GM19328 (cell line): Measurements from ENCODE around the gene AGK.
"Not testable (repeated sequence)": the region's sequence is repeated elsewhere in the genome, so short reads cannot be mapped to it uniquely, and the experiment has no call there.

ENCODE experiments used
- ATAC-seq: cut with Tn5 transposase; IDR thresholded peaks from one replicate; pipeline ENCODE4 v1.9.1; 2021; ENCODE audit warnings: mild to moderate bottlenecking, moderate library complexity; ENCODE audit not compliant: unreplicated experiment

Gene AGK

GRCh38 chr7:141551782-141552181, 572 bp downstream of the AGK start:
- ATAC-seq = peak; percentile 6

- ATAC-seq = no peak
Measured at GRCh38 chr7:141557360-141557759, 6.2 kb downstream of the AGK start.

GRCh38 chr7:141557831-141558531, 6.8 kb downstream of the AGK start:
- not testable (repeated sequence) for ATAC-seq

DNA sequence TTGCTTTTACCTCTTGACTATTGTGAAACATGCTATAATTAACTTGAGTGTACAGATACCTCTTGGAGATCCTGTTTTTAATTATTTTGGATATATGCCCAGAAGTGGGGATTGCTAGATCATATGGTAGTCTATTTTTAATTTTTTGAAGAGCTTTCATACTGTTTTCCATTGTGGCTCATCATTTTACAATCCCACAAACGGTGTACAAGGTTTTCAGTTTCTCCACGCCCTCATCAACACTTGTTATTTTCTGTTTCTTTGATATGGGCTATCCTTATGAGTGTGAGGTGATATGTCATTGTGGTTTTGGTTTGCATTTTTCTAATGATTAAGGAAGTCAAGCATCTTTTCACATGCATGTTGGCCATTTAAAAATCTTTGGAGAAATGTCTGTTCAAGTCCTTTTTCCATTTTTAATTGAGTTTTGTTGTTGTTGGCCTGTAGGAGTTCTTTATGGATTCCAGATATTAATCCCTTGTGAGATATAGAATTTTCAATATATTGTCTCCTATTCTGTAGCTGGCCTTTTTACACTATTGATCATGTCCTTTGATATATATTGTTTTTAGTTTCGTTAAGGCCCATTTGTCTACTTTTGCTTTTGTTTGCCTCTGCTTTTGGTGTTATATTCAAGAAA, 7.5 kb downstream of the AGK start:
- ATAC-seq = peak; percentile 55

GRCh38 chr7:141559961-141560360, 8.8 kb downstream of the AGK start:
- ATAC-seq = no peak

DNA sequence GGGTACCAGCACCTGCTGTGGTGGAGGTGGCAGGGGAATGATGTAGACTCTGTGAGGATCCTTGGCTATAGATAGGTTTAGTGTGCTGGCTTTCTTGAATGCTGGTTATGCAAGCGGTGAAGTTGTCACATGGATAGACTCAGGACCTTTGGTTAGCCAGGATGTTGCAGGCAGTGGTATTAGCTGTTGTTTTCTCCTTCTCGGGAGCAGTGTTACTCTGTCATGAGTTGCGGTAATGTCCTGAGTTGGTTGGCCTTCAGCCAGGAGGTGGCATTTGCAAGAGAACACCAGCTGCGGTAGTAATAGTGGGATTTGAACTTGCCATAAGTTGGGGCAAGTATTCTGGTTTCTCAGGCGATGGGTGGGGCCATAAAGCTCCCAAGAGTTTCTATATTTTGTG, 10.8 kb downstream of the AGK start:
- ATAC-seq = no peak

- ATAC-seq = no peak
Measured at GRCh38 chr7:141562543-141562942, 11.3 kb downstream of the AGK start.

- ATAC-seq = no peak
Measured at GRCh38 chr7:141562972-141563371, 11.8 kb downstream of the AGK start.

DNA sequence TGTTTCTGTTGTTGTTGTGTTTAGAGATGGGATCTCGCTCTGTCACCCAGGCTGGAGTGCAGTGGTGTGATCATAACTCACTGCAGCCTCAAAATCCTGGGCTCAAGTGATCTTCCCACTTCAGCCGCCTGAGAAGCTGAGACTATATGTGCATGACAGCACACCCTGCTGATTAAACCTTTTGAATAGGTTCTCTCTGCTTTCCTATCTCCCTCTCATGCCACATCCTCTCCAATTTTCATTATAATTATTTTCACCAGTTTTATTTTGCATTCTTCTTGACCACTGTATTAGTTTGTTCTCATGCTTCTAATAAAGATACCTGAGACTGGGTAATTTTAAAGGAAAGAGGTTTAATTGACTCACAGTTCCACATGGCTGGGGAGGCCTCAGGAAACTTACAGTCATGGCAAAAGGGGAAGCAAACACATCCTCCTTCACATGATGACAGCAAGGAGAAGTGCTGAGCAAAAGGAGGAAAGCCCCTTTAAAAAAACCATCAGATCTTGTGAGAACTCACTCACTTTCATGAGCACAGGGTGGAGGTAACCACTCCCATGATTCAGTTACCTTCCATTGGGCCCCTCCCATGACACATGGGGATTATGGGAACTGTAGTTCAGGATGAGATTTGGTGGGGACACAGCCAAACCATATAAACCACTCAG, 12.9 kb downstream of the AGK start:
- no peak for ATAC-seq

GRCh38 chr7:141567432-141567831, 16.2 kb downstream of the AGK start:
- ATAC-seq = no peak

DNA sequence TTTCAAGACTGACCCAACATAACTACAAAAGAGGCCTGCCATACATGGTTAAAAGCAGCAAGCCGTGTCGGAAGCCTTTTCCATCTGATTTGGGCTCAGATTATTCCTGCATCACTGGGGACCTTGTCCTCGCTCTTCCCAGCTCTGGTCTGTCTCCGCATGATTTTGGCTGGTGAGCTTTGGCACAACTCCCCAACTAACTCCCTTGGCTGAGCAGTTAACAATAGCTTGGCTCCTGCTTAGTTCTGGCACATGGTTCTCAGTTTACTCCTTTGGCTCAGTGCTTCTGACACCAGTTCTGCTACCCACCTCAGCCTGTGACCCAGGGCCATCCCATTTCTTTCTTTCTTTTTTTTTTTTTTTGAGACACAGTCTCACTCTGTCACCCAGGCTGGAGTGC, 17.0 kb downstream of the AGK start:
- ATAC-seq = no peak

DNA sequence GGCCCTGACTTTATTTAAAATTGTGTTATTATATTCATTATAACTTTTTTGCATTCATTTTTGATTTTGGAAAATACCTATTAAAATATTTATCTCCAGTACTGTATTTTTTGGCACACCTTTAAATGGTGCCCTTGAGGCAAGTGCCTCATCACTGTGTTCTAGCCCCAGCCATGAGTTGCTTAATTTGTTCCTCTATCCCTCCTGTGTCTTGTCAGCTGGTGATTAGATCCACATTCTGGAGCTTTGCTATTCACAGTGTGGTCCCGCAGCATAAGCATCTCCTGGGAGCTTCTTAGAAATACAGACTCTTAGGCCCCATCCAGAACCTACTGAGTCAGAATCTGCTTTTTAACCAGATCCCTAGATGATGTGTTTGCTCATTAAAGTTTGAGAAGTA, 19.8 kb downstream of the AGK start:
- ATAC-seq = no peak

GRCh38 chr7:141572175-141572574, 21.0 kb downstream of the AGK start:
- ATAC-seq = no peak

- no peak for ATAC-seq
Measured at GRCh38 chr7:141573511-141573910, 22.3 kb downstream of the AGK start.

- ATAC-seq = no peak
Measured at GRCh38 chr7:141575164-141575563, 24.0 kb downstream of the AGK start.

- no peak for ATAC-seq
Measured at GRCh38 chr7:141575654-141576448, 24.6 kb downstream of the AGK start.

- ATAC-seq = no peak
Measured at GRCh38 chr7:141577043-141577839, 26.0 kb downstream of the AGK start.

GRCh38 chr7:141579953-141580352, 28.7 kb downstream of the AGK start:
- not testable (repeated sequence) for ATAC-seq

DNA sequence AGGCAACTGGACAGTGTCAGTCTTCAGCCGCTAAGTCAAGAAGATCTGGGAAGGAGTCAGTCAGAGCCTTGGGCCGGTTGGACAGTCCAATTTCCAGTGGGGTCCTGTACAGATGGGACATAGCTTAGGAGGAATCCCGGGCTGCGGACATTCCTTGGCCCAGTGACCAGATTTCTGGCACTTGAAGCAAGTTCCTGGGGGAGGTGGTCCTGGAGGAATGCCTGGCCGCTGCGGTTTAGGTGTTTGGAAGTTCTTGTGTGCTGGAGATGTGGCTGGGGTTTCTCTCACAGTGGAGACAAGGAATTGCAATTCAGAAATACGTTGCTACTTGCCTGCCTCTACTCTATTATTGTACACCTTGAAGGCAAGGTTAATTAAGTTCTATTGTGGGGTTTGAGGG, 30.9 kb downstream of the AGK start:
- ATAC-seq = not testable (repeated sequence)

DNA sequence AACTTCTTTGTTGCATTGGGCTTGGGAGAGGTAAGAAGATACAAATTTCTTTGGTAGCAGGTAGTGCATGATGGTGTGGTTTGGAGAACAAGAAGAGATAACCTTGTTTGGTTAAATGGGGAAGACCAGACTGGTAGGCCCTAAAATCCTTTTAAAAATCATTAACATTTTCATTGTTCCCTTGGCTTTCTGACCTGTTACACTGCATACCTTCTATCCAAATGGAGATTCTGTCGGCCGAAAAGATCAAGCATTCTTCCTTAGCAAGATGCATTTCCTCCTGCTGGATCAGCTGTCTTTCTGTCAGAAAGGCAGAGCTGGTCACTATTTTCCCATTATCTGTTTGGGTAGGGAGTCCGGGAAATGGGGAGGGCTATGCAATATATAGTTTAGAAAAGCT, 33.7 kb downstream of the AGK start:
- ATAC-seq = no peak
